Astrocyte of the hippocampus (primary cell): ENCODE results near the gene TWIST2.
A peak's percentile ranks its signal among the peaks of the same experiment; 100 is the strongest.

Experiments
- DNase-seq: peaks from one replicate; pipeline ENCODE4 v3.0.0; 2011; ENCODE audit warnings: low read depth, low spot score

The TWIST2 gene

DNA sequence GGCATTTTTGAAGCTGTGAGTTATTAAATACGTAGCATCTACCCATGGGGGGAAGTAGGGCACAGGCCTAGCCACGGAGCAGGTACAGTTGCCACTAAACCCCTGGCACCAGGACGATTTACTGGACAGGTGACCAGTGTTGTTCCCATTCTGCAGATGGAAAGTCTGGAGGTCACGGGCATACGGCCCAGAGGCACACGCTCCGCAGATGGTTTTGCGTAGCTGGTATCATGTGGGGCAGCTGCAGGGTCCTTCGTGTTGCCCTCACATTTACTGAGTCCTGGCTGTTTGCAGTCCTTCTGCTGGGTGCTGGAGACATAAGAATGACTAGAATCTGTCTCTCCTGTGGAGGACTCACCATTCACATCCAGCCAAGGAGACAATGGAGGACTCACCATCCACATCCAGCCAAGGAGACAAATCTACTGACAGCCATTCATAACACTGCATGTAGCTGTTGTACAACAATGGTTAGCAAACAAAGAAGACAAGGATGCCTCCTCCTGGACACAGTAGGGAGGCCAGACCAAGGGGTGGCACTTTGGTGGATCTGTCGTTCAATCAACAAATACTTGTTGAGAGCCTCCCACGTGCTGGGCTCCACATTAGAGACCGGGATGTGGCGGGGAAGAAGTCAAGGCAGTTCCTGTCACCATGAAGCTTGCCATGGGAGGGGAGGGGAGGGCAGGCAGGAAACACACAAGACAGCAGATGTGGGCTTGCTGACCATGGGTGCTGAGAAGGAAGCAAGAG is 24.9 kb downstream of the TWIST2 start:
- no peak for DNase-seq

DNA sequence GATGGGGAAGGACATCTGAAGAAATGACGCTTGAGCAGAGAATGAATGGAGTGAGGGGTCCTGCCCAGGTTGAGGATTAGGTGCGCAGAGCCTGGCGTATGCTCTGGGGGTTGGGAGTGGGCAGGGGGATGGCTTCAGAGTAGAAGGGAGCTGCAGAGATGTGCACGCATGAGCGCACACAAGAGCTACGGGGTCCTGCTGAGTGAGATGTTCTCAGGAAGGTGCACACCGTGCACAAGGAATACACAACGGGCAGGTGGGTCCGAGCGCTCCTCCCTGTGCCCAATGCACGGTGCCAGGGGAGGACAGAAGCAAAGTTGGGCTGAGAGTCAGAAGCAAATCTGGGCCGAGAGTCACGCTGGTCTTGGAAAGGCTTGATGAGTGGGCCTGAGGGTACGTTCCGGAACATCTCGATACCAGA is 25.5 kb downstream of the TWIST2 start:
- no peak for DNase-seq

DNA sequence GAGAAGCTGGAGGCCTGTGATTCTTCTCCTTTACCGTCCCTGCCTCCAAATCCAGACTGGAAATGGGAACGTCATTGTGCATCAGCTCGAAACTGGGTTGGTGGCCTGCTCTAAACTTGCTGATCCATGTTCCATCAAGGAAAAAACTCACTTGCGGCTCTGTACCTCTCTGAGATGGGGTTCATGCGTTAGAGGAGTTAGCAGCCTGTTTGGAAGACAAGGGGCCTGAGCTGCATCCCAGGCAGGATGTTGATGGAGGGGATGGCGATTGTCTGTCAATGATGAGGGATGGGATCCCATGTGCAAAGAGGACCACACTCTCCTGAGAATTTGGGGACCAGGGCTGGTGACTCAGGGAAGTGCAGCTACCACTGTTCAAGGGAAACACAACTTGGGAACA is 26.0 kb downstream of the TWIST2 start:
- no peak for DNase-seq

GRCh38 chr2:238874330-238875050 is 26.6 kb downstream of the TWIST2 start:
- no peak for DNase-seq

- DNase-seq: no peak
Observed at GRCh38 chr2:238875101-238875470, 27.2 kb downstream of the TWIST2 start.

GRCh38 chr2:238875471-238876231 is 27.8 kb downstream of the TWIST2 start:
- DNase-seq: no peak

- no peak for DNase-seq
Observed at GRCh38 chr2:238876232-238876630, 28.3 kb downstream of the TWIST2 start.

- DNase-seq: no peak
Observed at GRCh38 chr2:238878051-238878735, 30.3 kb downstream of the TWIST2 start.

GRCh38 chr2:238879043-238879442 is 31.2 kb downstream of the TWIST2 start:
- DNase-seq: no peak

DNA sequence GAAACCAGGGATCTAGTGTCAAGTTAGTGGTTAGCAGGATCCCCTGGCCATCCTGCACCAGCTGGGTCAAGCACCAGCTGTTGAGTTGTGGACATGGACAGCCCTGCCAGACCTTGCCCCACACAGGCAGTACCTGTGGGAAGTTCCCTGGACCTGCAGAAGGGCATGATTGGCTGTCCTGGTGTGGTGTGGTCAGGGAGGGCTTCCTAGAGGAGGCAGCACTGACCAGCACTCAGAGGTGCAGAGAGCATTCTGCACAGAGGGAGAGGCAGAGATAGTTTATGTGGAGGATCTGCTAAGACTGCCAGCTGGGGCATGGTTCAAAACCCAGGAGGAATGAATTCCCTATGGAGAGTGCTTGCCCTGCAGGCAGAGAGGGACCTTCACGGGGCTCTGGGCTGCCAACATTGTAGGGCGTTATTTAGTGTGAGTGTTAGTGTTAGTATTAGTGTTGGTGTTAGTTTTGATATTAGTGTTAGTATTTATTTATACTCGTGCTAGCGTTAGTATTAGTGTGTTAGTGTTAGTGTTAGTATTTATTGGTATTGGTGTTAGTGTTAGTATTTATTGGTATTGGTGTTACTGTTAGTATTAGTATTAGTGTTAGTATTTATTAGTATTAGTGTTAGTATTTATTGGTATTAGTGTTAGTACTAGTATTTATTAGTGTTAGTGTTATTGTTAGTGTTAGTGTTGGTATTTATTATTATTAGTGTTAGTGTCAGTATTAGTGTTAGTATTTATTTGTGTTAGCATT is 31.9 kb downstream of the TWIST2 start:
- no peak for DNase-seq

- no peak for DNase-seq
Observed at GRCh38 chr2:238881353-238882081, 33.6 kb downstream of the TWIST2 start.

DNA sequence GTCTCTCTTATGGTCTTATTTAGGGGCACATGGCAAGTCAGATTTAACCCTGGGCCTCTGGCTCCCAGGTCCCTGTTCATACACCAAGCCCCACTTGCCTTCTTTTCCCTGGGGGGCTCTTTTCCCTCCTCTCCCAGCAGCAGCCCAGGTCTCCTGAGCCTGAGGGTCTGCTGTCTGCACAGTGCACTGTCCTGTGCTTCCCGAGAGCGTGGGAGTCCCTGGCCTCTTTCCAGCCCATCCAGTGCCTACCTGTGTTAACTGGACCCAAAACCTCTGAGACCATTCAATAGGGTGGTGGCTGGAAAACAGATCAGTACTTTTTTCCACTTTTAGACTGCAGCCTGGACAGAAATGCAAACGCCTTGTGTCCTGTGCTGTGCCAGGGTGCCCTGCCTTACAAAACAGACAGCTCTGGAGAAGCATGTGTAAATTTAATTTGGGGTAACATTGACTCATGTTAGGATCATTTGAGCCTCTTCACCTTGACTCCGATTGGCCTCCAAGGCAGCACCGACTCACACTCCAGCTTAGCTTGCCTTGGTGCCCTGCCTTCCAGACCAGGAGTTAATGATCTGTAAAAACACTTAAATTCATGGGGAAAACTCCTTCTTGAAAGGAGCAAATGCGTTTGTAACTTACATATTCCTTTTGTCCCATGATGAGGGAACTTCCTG is 34.3 kb downstream of the TWIST2 start:
- DNase-seq: no peak

DNA sequence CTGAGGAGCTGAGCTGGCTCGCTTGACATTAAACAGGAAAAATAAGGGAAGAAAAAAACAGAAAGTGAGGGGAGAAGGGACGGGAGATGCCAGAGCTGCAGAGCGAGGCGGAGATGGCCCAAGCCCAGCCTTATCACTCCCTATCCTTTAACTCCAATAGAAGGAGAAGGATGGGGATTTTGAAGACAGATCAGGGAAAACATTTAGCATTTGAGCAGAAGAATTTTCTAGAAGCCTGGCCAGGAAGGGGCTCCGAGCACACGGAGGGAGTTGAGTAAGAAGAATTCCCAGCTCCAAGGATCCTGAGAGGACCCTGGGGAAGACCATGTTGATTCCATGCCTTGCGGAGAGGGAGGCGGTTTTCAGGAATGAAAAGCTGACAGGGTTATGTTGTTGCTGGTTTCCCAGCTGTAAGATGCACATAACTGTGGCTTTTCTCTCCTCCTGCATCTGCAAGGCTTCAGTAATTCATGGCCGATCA is 35.6 kb downstream of the TWIST2 start:
- DNase-seq: peak; percentile 52

- DNase-seq: no peak
Observed at GRCh38 chr2:238884122-238884811, 36.4 kb downstream of the TWIST2 start.

DNA sequence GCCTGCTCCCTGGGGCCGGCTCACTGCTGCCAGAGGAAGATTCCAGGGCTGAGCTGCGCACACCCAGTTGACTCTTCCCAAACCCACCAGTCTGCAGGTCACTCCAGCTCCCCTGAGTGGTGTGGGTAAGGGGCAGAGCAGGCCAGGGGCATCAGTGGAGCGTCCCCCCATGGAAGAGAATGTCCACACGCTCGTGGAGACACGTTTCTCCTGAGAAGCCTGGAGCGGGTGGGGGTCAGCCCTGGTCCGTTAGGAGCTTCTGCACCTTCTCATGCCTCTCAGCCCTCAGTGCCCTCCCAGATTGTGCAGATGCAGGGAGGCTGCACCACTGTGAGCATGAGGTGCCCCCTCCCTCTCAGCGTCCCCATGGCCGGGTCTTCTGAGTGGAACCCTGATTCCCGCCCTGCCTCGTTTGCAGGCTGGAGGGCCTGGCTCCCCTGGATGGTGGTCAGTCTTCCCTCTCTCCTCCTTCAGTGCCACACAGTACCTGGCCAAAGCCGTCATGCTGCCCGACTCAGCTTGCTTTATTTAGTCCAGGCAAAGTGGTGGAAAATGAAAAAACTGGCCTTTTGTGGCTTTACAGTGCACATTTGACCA is 37.0 kb downstream of the TWIST2 start:
- DNase-seq: no peak

DNA sequence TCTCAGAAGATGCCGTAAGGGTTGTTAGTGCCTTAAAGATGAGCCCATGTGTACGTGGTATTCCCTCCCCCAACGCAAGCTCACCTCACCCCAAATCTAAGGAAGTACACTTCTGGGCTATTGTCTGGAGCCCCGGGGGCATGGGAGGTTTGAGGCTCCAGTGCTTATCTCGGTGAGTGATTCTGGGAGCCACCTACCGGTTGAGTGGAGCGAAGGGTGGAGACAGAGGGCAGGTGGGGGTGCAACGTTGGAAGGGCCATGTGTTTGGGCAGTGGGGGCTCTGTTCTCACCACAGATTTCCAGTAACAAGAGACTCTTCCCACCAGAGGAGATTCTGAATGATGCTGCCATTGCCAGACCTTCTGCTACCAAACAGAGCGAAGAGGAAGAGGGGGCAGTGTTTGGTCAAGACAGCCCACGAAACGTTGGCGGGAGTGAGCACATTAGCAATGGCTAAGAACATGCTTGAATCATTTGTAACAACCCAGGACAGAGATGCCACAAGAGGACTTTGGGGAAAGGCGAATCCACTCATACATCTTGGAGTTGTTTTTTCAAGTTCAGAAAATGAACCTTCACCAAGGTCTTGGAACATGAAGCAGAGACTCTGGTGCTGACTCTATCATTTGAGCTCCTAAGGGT is 38.7 kb downstream of the TWIST2 start:
- no peak for DNase-seq

GRCh38 chr2:238887616-238888015 is 39.7 kb downstream of the TWIST2 start:
- DNase-seq: no peak

DNA sequence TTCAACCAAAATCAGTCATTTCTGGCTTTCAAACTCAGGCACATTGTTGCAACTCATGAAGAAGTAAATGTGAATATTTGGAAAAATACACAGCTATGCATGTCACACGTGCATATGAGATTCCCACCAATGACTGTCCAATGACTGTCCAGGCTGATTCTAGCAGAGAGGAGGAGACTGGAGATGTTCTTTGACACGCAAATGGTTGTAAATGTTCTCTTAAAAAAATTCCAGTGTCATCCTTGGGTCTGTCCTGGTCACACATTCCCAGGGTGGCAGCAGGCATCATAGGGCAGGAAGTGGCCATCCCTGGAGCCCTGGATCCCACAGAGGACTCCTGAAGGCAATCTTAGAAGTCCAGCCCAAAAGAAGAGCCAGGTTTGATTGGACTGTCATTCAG is 40.9 kb downstream of the TWIST2 start:
- no peak for DNase-seq
